Tibial artery (tissue), 4 donors: ENCODE data around the gene IGF2BP3.

Source experiments
- DNase-seq, 2 donors: peaks; one replicate each; pipeline ENCODE4 v3.0.0-alpha.2; 2019
- H3K27ac ChIP-seq, 2 donors: fragments of 200-600 bp; sonication (generic) in 1 of 2; 1 replicate in 1 of 2; 2 replicates in 1 of 2; pipeline ENCODE4 v1.5.1; 2018 to 2019; ENCODE audit warnings: mild to moderate bottlenecking in 1 of 2
- H3K27me3 ChIP-seq, 2 donors: fragments of 200-600 bp; sonication (generic) in 1 of 2; one replicate each; pipeline versions ENCODE4 v1.5.1 to v1.6.0; 2016 to 2019
- H3K36me3 ChIP-seq, 3 donors: fragments of 200-600 bp; sonication (generic) in 2 of 3; one replicate each; pipeline ENCODE4 v1.5.1; 2016 to 2019; ENCODE audit warnings: mild to moderate bottlenecking in 2 of 3
- H3K4me1 ChIP-seq, 4 donors: fragments of 200-600 bp; sonication (generic) in 2 of 4; 1 replicate in 3 of 4; 2 replicates in 1 of 4; pipeline ENCODE4 v1.5.1; 2016 to 2019
- H3K4me3 ChIP-seq, 2 donors: fragments of 200-600 bp; sonication (generic) in 1 of 2; 1 replicate in 1 of 2; 2 replicates in 1 of 2; pipeline ENCODE4 v1.5.1; 2018 to 2019; ENCODE audit warnings: mild to moderate bottlenecking in 2 of 2
- H3K9me3 ChIP-seq, 3 donors: fragments of 200-600 bp; sonication (generic) in 1 of 3; one replicate each; pipeline ENCODE4 v1.5.1; 2016 to 2019
- CTCF ChIP-seq, 2 experiments: fragments of 200-600 bp in 1 of 2; fragments of 450-650 bp in 1 of 2; IDR thresholded peaks; one replicate each; pipeline ENCODE4 v1.5.1; 2017 to 2019; ENCODE audit warnings: antibody characterized with exemption in 2 of 2, mild to moderate bottlenecking in 1 of 2, moderate library complexity in 1 of 2
- intact Hi-C: fragments of 100-400 bp; cut with DNase I; formaldehyde crosslinking; loops from one replicate; pipeline ENCODE4 v1.15.0; 2023; ENCODE audit warnings: low total_unique reads

IGF2BP3 gene

DNA sequence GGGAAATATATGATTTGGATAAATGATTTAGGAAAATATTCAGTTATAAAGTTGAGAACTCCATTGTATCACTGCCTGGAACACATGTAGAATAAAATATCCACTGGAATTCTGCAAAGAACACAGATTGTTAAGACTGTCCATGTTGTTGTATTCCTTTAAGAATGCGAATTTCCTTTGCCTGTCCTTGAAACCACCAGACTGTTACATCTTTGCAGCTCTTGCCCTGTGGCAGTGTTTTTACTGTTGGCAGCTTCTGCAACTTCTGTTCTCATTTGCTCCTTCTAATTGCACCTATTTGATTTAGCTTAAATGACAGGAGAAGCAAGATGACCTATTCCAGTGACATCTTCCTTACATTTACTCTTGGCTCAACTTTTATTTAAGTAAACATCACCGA lies 131.4 kb downstream of the IGF2BP3 start:
- Histone ChIP-seq H3K9me3 (no peaks in the 10 kb centered on the region), H3K4me1 (peaks cover 0 to 16% (median 3%) of the 10 kb centered on the region in 4 donors), H3K27me3 (peaks cover 0 to 3% of the 10 kb centered on the region in 2 donors), H3K4me3 (no peak overlapping the region), H3K36me3 (no peaks in the 10 kb centered on the region), H3K27ac (no peak overlapping the region)
- no peak for DNase-seq
- intact Hi-C loops, result no loop called here
- no peak for TF ChIP-seq CTCF (IDR thresholded peaks at IDR 0.05)

- H3K9me3 ChIP-seq, result no peaks in the 10 kb centered on the region
- no peak for TF ChIP-seq CTCF (IDR thresholded peaks at IDR 0.05)
Observed at GRCh38 chr7:23338439-23338838, 131.9 kb downstream of the IGF2BP3 start.

DNA sequence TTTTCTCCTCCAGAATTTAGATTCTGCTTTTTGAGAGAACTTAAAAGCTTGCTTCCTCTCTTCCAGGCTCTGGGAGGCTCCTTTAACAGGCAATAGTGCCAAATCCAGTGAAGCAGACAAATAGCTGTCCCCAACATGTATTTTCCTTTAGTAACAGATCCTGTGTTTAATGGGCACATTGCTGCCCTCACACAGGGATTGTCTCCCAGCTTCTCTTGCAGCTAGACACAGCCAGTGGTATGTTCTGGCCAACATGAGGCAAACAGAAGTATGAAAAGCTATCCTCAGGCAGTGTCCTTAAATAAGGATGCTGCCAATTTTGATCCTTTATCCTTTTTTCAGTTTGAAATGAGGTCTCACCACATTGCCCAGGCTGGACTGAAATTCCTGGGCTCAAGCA lies 132.9 kb downstream of the IGF2BP3 start:
- no peaks in the 10 kb centered on the region for H3K9me3 ChIP-seq
- no peak for DNase-seq
- peaks cover 0 to 16% (median 3%) of the 10 kb centered on the region in 4 donors for H3K4me1 ChIP-seq
- H3K27me3 ChIP-seq, result peaks cover 0 to 3% of the 10 kb centered on the region in 2 donors
- no peaks in the 10 kb centered on the region for H3K36me3 ChIP-seq
- intact Hi-C loops, result no loop called here
- no peak overlapping the region for H3K4me3 ChIP-seq
- H3K27ac ChIP-seq, result no peak overlapping the region
- no peak for TF ChIP-seq CTCF (IDR thresholded peaks at IDR 0.05)

More at GRCh38 chr7:23338439-23338838, 131.9 kb downstream of the IGF2BP3 start:
- DNase-seq, result no peak
- Histone ChIP-seq H3K4me3 (no peak overlapping the region), H3K27me3 (peaks cover 0 to 3% of the 10 kb centered on the region in 2 donors), H3K27ac (no peak overlapping the region), H3K36me3 (no peaks in the 10 kb centered on the region), H3K4me1 (peaks cover 0 to 16% (median 3%) of the 10 kb centered on the region in 4 donors)
- intact Hi-C loops, result no loop called here

DNA sequence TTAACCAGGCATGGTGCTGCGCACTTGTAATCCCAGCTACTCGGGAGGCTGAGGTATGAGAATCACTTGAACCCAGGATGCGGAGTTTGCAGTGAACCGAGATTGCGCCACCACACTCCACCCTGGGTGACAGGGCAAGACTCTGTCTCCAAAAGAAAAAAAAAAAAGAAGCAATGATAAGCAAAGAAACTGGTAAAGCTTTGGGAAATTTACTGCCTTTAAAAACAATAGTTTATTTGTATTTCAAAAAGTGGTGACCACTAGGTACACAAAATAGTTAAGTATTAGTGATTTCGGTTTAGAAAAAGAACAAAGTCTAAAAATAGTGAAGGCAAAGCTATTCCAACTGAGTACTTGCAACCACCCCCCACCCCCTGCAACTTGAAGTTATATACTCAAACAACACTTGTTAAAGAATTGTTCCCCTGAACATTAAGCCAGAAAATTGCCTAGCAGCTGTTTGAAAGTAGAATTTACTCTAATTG lies 133.4 kb downstream of the IGF2BP3 start:
- no peak for DNase-seq
- H3K4me1 ChIP-seq, result peaks cover 0 to 16% (median 3%) of the 10 kb centered on the region in 4 donors
- TF ChIP-seq CTCF (IDR thresholded peaks at IDR 0.05), result no peak
- no peak overlapping the region for H3K4me3 ChIP-seq
- H3K36me3 ChIP-seq, result no peaks in the 10 kb centered on the region
- intact Hi-C loops, result no loop called here
- H3K27me3 ChIP-seq, result peaks cover 0 to 3% of the 10 kb centered on the region in 2 donors
- H3K9me3 ChIP-seq, result no peaks in the 10 kb centered on the region
- no peak overlapping the region for H3K27ac ChIP-seq

DNA sequence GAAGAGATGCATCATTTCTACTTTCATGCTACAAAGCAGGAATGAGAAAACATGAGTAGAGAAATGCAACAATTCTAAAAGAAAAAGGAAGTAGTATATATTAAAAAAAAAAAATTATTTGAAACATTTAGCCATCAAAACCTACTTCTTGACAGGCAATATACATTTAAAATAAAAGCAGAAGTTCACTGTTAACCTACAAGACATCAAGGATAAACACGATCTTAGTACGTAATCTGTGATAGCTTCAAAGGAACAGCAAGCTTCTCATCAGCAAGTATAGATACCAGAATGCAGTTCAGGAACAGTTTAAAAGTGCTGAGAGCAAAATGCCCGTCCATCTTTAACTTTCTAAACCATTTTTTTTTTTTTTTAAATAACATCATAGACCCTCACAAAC lies 134.2 kb downstream of the IGF2BP3 start:
- no peaks in the 10 kb centered on the region for H3K36me3 ChIP-seq
- H3K27ac ChIP-seq, result no peak overlapping the region
- DNase-seq, result no peak
- H3K27me3 ChIP-seq, result peaks cover 0 to 3% of the 10 kb centered on the region in 2 donors
- intact Hi-C loops, result no loop called here
- no peak for TF ChIP-seq CTCF (IDR thresholded peaks at IDR 0.05)
- H3K9me3 ChIP-seq, result no peaks in the 10 kb centered on the region
- H3K4me1 ChIP-seq, result peaks cover 0 to 16% (median 3%) of the 10 kb centered on the region in 4 donors
- no peak overlapping the region for H3K4me3 ChIP-seq

GRCh38 chr7:23335621-23336020 lies 134.7 kb downstream of the IGF2BP3 start:
- Histone ChIP-seq H3K27me3 (peaks cover 0 to 3% of the 10 kb centered on the region in 2 donors), H3K4me3 (no peak overlapping the region), H3K27ac (no peak overlapping the region), H3K4me1 (peaks cover 0 to 16% (median 3%) of the 10 kb centered on the region in 4 donors), H3K9me3 (no peaks in the 10 kb centered on the region), H3K36me3 (no peaks in the 10 kb centered on the region)
- no peak for DNase-seq
- no peak for TF ChIP-seq CTCF (IDR thresholded peaks at IDR 0.05)
- intact Hi-C loops, result no loop called here
